Upper lobe of left lung (tissue), 6 donors: ENCODE results near the gene ARID1B. TPM values are rescaled to one million over a fixed set of nuclear protein-coding genes. Genes with fewer than 3 reads are reported as not detected.

Source experiments
- ATAC-seq, 2 donors: fragments of 200-7000 bp; cut with Tn5 transposase; one replicate each; pipeline ENCODE4 v1.9.1; 2022; ENCODE audit warnings: mild to moderate bottlenecking in 2 of 2, moderate library complexity in 2 of 2; ENCODE audit not compliant: low FRiP score in 2 of 2
- DNase-seq, 2 donors: peaks; one replicate each; pipeline ENCODE4 v3.0.0-alpha.2; 2019 to 2020
- H3K27ac ChIP-seq, 4 donors: fragments of 200-600 bp; sonication (generic); one replicate each; pipeline ENCODE4 v1.5.1; 2016 to 2019
- H3K27me3 ChIP-seq, 4 donors: fragments of 200-600 bp; sonication (generic); one replicate each; pipeline ENCODE4 v1.5.1; 2017 to 2019
- H3K36me3 ChIP-seq, 4 donors: fragments of 200-600 bp; sonication (generic); one replicate each; pipeline ENCODE4 v1.5.1; 2016 to 2019
- H3K4me1 ChIP-seq, 4 donors: fragments of 200-600 bp; sonication (generic); one replicate each; pipeline ENCODE4 v1.5.1; 2018 to 2019
- H3K4me3 ChIP-seq, 4 donors: fragments of 200-600 bp; sonication (generic); one replicate each; pipeline ENCODE4 v1.5.1; 2017 to 2019; ENCODE audit warnings: mild to moderate bottlenecking in 2 of 4, moderate library complexity in 1 of 4
- H3K9me3 ChIP-seq, 4 donors: fragments of 200-600 bp; sonication (generic); one replicate each; pipeline ENCODE4 v1.5.1; 2018 to 2019
- EP300 ChIP-seq, 4 donors: sonication (generic); formaldehyde crosslinking; IDR thresholded peaks; one replicate each; pipeline ENCODE4 v1.5.1; 2017; ENCODE audit warnings: antibody characterized with exemption in 4 of 4, control low read depth in 2 of 4
- POLR2A ChIP-seq, 4 donors: fragments of 450-650 bp; IDR thresholded peaks; one replicate each; pipeline ENCODE4 v1.5.1; 2016 to 2017; ENCODE audit warnings: antibody characterized with exemption in 4 of 4, mild to moderate bottlenecking in 2 of 4
- POLR2AphosphoS5 ChIP-seq, 2 donors: sonication (generic); formaldehyde crosslinking; IDR thresholded peaks; one replicate each; pipeline ENCODE4 v1.5.1; 2017; ENCODE audit warnings: antibody characterized with exemption in 2 of 2
- WGBS, 2 donors: methylation state at CpG; one replicate each; pipeline ENCODE4 v1.1.5; 2017 to 2018; 5-methylcytosine and 5-hydroxymethylcytosine counted together
- total RNA-seq, 6 donors: library from RNA; depleted of rRNA in 4 of 6; stranded (reverse); fragments of >200 nt in 4 of 6; gene quantifications; one replicate each; pipeline versions ENCODE4 v1.1.0 to v1.2.1, GENCODE V29; 2016 to 2021
- TF ChIP-seq, protein P1 (sequence below), 6 experiments: fragments of 450-650 bp in 4 of 6; fragments of 200-600 bp in 2 of 6; sonication (generic) in 2 of 6; IDR thresholded peaks; one replicate each; pipeline ENCODE4 v1.5.1; 2016 to 2019; ENCODE audit warnings: antibody characterized with exemption in 6 of 6
- donor health status: DM: no; HTN: no; CAD: no; lungs with moderate emphysema.
- donor health status: DM: no; HTN: yes; CAD: no; lungs with severe emphysema.

The ARID1B gene
- total RNA-seq, 6 donors from 2014 or later = 66.4 to 168 (median 109) TPM

DNA sequence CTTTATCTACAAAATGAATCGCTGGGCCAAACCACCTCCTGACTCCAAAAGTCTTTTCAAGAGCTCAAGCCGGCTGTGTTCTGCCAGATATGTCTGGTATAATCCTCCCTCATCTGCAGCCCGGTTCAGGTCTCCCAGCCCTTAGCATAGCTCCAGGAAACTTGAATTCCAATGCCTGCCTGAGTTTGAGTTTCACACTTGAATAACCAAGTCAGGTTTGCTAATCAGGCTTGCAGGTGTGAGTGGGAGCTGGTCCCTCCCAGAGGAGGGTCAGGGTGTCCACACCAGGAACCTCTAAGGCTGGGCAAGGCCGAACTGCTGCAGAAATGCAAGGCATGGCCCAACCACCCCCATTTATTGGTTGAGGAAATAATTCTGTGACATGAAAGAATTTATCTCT, 449.6 kb downstream of the ARID1B start:
- H3K27me3 ChIP-seq = no peaks in the 10 kb centered on the region
- ATAC-seq (no peak), DNase-seq (no peak)
- no peak overlapping the region for H3K4me3 ChIP-seq
- H3K9me3 ChIP-seq = no peaks in the 10 kb centered on the region
- TF ChIP-seq POLR2A (IDR thresholded peaks at IDR 0.05) (no peak), POLR2AphosphoS5 (IDR thresholded peaks at IDR 0.05) (no peak), EP300 (IDR thresholded peaks at IDR 0.05) (no peak)
- TF ChIP-seq, protein P1, sequence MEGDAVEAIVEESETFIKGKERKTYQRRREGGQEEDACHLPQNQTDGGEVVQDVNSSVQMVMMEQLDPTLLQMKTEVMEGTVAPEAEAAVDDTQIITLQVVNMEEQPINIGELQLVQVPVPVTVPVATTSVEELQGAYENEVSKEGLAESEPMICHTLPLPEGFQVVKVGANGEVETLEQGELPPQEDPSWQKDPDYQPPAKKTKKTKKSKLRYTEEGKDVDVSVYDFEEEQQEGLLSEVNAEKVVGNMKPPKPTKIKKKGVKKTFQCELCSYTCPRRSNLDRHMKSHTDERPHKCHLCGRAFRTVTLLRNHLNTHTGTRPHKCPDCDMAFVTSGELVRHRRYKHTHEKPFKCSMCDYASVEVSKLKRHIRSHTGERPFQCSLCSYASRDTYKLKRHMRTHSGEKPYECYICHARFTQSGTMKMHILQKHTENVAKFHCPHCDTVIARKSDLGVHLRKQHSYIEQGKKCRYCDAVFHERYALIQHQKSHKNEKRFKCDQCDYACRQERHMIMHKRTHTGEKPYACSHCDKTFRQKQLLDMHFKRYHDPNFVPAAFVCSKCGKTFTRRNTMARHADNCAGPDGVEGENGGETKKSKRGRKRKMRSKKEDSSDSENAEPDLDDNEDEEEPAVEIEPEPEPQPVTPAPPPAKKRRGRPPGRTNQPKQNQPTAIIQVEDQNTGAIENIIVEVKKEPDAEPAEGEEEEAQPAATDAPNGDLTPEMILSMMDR (IDR thresholded peaks at IDR 0.05) = no peak
- H3K27ac ChIP-seq = peak overlapping the region in 2 of 4 donors; percentile 6 to 58
- H3K4me1 ChIP-seq = peaks cover 0 to 3% (median under 1%) of the 10 kb centered on the region in 4 donors
- WGBS, 2 donors = 51 to 58% methylated on average over 4 of the region's 4 CpGs
- H3K36me3 ChIP-seq = no peaks in the 10 kb centered on the region

DNA sequence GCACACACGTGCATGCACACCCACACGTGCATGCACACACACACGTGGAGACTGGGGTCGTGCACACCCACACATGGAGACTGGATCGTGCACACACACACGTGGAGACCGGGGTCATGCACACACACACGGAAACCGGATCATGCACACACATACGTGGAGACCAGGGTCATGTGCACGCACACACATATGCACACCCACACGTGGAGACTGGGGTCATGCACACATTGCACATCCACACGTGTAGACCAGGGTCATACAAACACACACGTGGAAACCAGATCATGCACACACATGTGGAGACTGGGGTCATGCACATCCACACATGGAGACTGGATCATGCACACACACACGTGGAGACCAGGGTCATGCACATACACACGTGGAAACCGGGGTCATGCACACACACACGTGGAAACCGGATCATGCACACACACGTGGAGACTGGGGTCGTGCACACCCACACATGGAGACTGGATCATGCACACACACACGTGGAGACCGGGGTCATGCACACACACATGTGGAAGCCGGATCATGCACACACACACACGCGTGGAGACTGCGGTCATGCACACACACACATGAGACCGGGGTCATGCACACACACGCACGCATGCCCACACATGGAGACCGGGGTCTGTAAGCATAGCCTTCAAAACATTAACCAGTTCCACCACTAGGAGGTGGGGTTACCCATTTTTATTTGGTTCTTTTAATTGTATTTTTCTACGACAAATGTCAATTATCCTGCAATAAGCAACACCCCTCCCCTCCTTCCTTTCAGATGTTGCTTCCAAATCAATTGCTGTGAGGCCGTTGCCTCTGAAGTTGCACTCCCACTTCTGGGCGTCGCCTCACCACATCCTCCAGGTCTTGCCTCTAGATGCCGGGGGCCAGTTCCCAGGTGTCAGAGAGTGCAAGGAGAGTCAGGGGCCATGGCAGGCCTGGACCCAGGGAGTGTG, 450.3 kb downstream of the ARID1B start:
- WGBS, 2 donors = 78 to 79% methylated on average over 23 to 36 of the region's 36 CpGs
- no peaks in the 10 kb centered on the region for H3K36me3 ChIP-seq
- no peaks in the 10 kb centered on the region for H3K9me3 ChIP-seq
- H3K4me1 ChIP-seq = peaks cover 0 to 3% (median 0%) of the 10 kb centered on the region in 4 donors
- H3K4me3 ChIP-seq = no peak overlapping the region
- no peaks in the 10 kb centered on the region for H3K27me3 ChIP-seq
- H3K27ac ChIP-seq = no peak overlapping the region
- no peak for ATAC-seq
- DNase-seq = no peak
- TF ChIP-seq, protein P1 (IDR thresholded peaks at IDR 0.05) = peak in 2 of 6 experiments; percentile 14 to 28
- no peak for TF ChIP-seq POLR2AphosphoS5 (IDR thresholded peaks at IDR 0.05)

DNA sequence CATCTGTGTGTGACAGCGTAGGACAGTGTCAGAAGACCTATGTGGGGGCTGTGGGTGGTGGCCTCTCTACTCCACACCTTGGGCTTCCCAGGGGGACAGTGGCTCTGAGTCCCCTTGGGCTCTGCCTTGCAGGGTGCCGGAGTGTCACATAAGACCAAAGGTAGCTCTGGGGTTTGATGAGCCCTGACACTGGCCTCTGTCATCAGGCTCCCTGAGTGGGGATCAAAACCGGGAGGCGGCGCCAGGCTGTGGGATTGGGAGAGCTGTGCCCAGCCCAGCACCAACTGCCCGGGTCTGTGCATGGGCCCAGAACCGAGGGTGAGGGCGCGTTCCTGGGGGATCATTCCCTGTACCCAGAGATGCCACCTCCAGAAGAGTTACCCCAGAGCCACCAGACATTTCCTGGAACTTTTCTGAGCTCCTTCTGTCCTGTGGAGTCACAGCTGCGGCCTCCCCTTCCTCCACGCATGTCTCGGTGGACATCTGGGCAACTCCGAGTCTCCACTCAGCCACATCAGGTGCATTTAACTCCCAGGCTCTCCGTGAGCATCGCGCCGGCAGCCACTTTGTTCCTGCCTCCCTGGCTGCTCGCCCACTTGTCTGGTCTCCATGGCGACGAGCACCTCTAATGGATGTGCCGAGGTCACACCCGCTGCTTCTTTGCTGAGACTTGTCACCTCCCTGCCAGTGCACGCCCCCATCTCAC, 451.4 kb downstream of the ARID1B start:
- Histone ChIP-seq H3K4me3 (no peak overlapping the region), H3K27ac (no peak overlapping the region), H3K9me3 (no peaks in the 10 kb centered on the region), H3K27me3 (no peaks in the 10 kb centered on the region), H3K4me1 (peaks cover 0 to 3% (median 0%) of the 10 kb centered on the region in 4 donors), H3K36me3 (no peaks in the 10 kb centered on the region)
- no peak for TF ChIP-seq POLR2AphosphoS5 (IDR thresholded peaks at IDR 0.05)
- TF ChIP-seq, protein P1 (IDR thresholded peaks at IDR 0.05) = no peak
- no peak for TF ChIP-seq EP300 (IDR thresholded peaks at IDR 0.05)
- TF ChIP-seq POLR2A (IDR thresholded peaks at IDR 0.05) = no peak
- no peak for ATAC-seq
- WGBS, 2 donors = 81 to 83% methylated on average over 22 to 23 of the region's 23 CpGs
- peak in 1 of 2 donors; percentile 47 for DNase-seq

DNA sequence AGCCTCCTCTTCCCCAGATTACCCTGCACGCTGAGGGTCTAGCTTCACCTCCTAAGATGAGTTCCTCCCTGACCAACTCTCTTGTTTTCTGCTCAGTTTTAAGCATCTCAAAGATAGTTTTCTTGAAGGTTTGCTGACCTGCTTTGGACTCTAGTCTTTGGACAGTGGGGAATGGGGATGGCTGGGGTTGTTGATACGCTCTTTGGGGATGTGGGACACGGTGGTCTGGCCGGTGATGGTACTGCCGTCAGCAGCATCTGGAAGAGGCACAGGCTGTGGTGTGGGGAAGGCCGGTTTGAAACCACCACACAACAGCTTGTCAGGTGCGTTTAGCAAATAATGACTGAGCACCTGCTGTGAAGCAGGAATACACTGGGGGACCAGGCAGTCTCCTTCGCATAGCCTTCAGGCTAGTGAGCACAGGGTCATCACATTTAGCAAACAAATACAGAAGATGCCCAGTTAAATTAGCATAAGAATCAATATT, 452.0 kb downstream of the ARID1B start:
- H3K27me3 ChIP-seq = no peaks in the 10 kb centered on the region
- TF ChIP-seq, protein P1 (IDR thresholded peaks at IDR 0.05) = no peak
- TF ChIP-seq POLR2AphosphoS5 (IDR thresholded peaks at IDR 0.05) = no peak
- ATAC-seq (no peak), DNase-seq (no peak)
- no peaks in the 10 kb centered on the region for H3K9me3 ChIP-seq
- H3K4me3 ChIP-seq = no peak overlapping the region
- H3K4me1 ChIP-seq = peaks cover 0 to 3% (median 0%) of the 10 kb centered on the region in 4 donors
- H3K27ac ChIP-seq = no peak overlapping the region
- H3K36me3 ChIP-seq = no peaks in the 10 kb centered on the region
- 75 to 83% methylated on average over 8 of the region's 8 CpGs for WGBS, 2 donors
